ENCODE data around the gene CYB561D1. TPM values are rescaled to one million over a fixed set of nuclear protein-coding genes. Genes with fewer than 3 reads are reported as not detected.

The CYB561D1 gene
- total and polyA plus RNA-seq, 4 donors: 1.3 to 2.8 (median 2.0) TPM

DNA sequence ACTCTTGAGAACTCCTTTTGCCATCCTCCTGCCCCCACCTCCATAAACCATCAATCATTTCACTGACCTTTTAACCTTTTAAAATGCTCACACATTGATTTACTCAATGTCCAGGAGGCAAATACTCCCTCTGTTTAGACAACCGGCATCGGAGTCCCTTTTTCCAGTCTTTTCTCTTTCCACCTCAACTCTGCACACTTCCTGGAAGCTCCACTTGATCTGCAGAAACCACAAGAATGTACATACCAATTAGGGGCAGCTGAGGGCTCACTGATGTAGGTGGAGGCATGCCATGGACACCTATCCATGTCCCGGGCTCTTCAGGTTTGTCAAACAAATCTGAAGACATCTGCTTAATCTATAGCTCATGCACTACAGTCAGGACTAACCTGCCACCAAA lies 21.0 kb downstream of the CYB561D1 start (continued):
- TF ChIP-seq, protein P1, sequence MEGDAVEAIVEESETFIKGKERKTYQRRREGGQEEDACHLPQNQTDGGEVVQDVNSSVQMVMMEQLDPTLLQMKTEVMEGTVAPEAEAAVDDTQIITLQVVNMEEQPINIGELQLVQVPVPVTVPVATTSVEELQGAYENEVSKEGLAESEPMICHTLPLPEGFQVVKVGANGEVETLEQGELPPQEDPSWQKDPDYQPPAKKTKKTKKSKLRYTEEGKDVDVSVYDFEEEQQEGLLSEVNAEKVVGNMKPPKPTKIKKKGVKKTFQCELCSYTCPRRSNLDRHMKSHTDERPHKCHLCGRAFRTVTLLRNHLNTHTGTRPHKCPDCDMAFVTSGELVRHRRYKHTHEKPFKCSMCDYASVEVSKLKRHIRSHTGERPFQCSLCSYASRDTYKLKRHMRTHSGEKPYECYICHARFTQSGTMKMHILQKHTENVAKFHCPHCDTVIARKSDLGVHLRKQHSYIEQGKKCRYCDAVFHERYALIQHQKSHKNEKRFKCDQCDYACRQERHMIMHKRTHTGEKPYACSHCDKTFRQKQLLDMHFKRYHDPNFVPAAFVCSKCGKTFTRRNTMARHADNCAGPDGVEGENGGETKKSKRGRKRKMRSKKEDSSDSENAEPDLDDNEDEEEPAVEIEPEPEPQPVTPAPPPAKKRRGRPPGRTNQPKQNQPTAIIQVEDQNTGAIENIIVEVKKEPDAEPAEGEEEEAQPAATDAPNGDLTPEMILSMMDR (IDR thresholded peaks at IDR 0.05; ENCODE audit: low read depth, low read length, missing input control): no peak
- TF ChIP-seq GABPA (IDR thresholded peaks at IDR 0.05 in 1 of 2, conservative IDR thresholded peaks at IDR 0.05 in 1 of 2): no peak

DNA sequence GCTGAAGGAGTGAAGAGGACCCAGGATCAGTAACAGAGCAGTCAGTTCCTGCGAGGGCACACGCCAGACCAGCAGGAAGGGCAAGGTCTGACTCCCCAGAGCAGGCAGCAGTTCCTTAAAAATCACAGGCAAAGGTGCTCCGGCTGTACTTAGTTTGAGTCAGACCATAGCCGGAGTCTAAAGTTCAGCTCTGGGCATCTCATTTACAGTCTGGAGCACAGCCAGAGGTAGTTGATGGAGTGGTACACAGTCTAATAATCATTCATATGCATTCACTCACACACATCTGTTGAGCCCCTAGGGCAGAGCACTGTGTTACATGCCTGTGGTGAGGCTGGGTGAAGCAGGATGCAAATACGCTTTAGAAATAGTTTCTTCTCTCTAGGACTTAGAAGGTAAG lies 23.0 kb downstream of the CYB561D1 start:
- no peaks in the 10 kb centered on the region for H3K36me3 ChIP-seq (ENCODE audit: control insufficient read depth in 4 of 4, insufficient read depth in 3 of 4, low read depth in 1 of 4, low read length in 3 of 4)
- no peak overlapping the region for H3K9ac ChIP-seq (ENCODE audit: low read depth in 1 of 2, low read length in 2 of 2)
- H3K27ac ChIP-seq (ENCODE audit: low read depth in 1 of 2, low read length in 2 of 2): no peak overlapping the region
- no peaks in the 10 kb centered on the region for H3K27me3 ChIP-seq (ENCODE audit: control insufficient read depth in 4 of 4, insufficient read depth in 4 of 4, low read length in 3 of 4)
- H3K9me3 ChIP-seq (ENCODE audit: control insufficient read depth in 4 of 4, low read length in 3 of 4): no peaks in the 10 kb centered on the region
- DNase-seq (ENCODE audit: low spot score): no peak
- no peaks in the 10 kb centered on the region for H3K4me1 ChIP-seq (ENCODE audit: control insufficient read depth in 4 of 4, insufficient read depth in 4 of 4, low read length in 3 of 4)
- H3K4me3 ChIP-seq (ENCODE audit: low read depth in 1 of 3, low read length in 3 of 3): no peak overlapping the region
- 80% methylated on average over 5 of the region's 5 CpGs for WGBS
- TF ChIP-seq, protein P2, sequence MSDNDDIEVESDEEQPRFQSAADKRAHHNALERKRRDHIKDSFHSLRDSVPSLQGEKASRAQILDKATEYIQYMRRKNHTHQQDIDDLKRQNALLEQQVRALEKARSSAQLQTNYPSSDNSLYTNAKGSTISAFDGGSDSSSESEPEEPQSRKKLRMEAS (IDR thresholded peaks at IDR 0.05): no peak
- TF ChIP-seq HNF4G (IDR thresholded peaks at IDR 0.05) (no peak), TAF1 (conservative IDR thresholded peaks at IDR 0.05) (no peak), SP1 (IDR thresholded peaks at IDR 0.05) (no peak), FOXA2 (IDR thresholded peaks at IDR 0.05) (no peak), HNF4A (conservative IDR thresholded peaks at IDR 0.05) (no peak), NR2F2 (IDR thresholded peaks at IDR 0.05) (no peak), GABPA (IDR thresholded peaks at IDR 0.05 in 1 of 2, conservative IDR thresholded peaks at IDR 0.05 in 1 of 2) (no peak), FOXA1 (IDR thresholded peaks at IDR 0.05) (no peak)
- TF ChIP-seq, protein P3, sequence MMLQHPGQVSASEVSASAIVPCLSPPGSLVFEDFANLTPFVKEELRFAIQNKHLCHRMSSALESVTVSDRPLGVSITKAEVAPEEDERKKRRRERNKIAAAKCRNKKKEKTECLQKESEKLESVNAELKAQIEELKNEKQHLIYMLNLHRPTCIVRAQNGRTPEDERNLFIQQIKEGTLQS (IDR thresholded peaks at IDR 0.05): no peak

DNA sequence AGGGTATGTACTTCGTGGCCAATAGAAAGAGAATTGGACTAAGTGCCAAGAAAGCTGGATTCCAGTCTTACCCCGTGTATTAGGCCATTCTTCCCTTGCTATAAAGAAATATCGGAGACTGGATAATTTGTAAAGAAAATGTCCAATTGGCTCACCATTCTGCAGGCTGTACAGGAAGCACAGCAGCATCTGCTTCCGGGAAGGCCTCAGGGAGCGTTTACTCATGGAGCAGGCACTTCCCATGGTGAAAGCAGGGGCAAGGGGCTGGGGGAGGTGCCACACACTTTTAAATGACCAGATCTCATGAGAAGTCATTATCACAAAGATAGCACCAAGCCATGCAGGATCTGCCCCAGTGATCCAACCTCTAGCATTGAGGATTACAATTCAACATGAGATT lies 23.4 kb downstream of the CYB561D1 start:
- TF ChIP-seq FOXA1 (IDR thresholded peaks at IDR 0.05) (no peak), SP1 (IDR thresholded peaks at IDR 0.05) (no peak), RAD21 (IDR thresholded peaks at IDR 0.05) (no peak), HNF4G (IDR thresholded peaks at IDR 0.05) (no peak), JUND (IDR thresholded peaks at IDR 0.05) (no peak), YY1 (IDR thresholded peaks at IDR 0.05) (no peak), TAF1 (conservative IDR thresholded peaks at IDR 0.05) (no peak), NR2F2 (IDR thresholded peaks at IDR 0.05) (no peak), FOXA2 (IDR thresholded peaks at IDR 0.05) (no peak), RXRA (IDR thresholded peaks at IDR 0.05) (no peak), EGR1 (IDR thresholded peaks at IDR 0.05; ENCODE audit: low read depth in 2 of 2) (no peak)
- TF ChIP-seq, protein P4, sequence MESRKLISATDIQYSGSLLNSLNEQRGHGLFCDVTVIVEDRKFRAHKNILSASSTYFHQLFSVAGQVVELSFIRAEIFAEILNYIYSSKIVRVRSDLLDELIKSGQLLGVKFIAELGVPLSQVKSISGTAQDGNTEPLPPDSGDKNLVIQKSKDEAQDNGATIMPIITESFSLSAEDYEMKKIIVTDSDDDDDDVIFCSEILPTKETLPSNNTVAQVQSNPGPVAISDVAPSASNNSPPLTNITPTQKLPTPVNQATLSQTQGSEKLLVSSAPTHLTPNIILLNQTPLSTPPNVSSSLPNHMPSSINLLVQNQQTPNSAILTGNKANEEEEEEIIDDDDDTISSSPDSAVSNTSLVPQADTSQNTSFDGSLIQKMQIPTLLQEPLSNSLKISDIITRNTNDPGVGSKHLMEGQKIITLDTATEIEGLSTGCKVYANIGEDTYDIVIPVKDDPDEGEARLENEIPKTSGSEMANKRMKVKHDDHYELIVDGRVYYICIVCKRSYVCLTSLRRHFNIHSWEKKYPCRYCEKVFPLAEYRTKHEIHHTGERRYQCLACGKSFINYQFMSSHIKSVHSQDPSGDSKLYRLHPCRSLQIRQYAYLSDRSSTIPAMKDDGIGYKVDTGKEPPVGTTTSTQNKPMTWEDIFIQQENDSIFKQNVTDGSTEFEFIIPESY (IDR thresholded peaks at IDR 0.05): no peak
- TF ChIP-seq, protein P3 (IDR thresholded peaks at IDR 0.05): no peak
- TF ChIP-seq, protein P5, sequence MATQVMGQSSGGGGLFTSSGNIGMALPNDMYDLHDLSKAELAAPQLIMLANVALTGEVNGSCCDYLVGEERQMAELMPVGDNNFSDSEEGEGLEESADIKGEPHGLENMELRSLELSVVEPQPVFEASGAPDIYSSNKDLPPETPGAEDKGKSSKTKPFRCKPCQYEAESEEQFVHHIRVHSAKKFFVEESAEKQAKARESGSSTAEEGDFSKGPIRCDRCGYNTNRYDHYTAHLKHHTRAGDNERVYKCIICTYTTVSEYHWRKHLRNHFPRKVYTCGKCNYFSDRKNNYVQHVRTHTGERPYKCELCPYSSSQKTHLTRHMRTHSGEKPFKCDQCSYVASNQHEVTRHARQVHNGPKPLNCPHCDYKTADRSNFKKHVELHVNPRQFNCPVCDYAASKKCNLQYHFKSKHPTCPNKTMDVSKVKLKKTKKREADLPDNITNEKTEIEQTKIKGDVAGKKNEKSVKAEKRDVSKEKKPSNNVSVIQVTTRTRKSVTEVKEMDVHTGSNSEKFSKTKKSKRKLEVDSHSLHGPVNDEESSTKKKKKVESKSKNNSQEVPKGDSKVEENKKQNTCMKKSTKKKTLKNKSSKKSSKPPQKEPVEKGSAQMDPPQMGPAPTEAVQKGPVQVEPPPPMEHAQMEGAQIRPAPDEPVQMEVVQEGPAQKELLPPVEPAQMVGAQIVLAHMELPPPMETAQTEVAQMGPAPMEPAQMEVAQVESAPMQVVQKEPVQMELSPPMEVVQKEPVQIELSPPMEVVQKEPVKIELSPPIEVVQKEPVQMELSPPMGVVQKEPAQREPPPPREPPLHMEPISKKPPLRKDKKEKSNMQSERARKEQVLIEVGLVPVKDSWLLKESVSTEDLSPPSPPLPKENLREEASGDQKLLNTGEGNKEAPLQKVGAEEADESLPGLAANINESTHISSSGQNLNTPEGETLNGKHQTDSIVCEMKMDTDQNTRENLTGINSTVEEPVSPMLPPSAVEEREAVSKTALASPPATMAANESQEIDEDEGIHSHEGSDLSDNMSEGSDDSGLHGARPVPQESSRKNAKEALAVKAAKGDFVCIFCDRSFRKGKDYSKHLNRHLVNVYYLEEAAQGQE (IDR thresholded peaks at IDR 0.05): no peak
- TF ChIP-seq, protein P2 (IDR thresholded peaks at IDR 0.05): no peak
- Histone ChIP-seq H3K4me3 (ENCODE audit: low read depth in 1 of 3, low read length in 3 of 3) (no peak overlapping the region), H3K9me3 (ENCODE audit: control insufficient read depth in 4 of 4, low read length in 3 of 4) (no peaks in the 10 kb centered on the region), H3K27ac (ENCODE audit: low read depth in 1 of 2, low read length in 2 of 2) (no peak overlapping the region), H3K36me3 (ENCODE audit: control insufficient read depth in 4 of 4, insufficient read depth in 3 of 4, low read depth in 1 of 4, low read length in 3 of 4) (no peaks in the 10 kb centered on the region), H3K4me1 (ENCODE audit: control insufficient read depth in 4 of 4, insufficient read depth in 4 of 4, low read length in 3 of 4) (no peaks in the 10 kb centered on the region), H3K9ac (ENCODE audit: low read depth in 1 of 2, low read length in 2 of 2) (no peak overlapping the region), H3K27me3 (ENCODE audit: control insufficient read depth in 4 of 4, insufficient read depth in 4 of 4, low read length in 3 of 4) (no peaks in the 10 kb centered on the region)
- no peak for DNase-seq (ENCODE audit: low spot score)
- WGBS: 91% methylated on average over 5 of the region's 5 CpGs
